ENCODE data around the gene ABCB1.

Gene ABCB1

DNA sequence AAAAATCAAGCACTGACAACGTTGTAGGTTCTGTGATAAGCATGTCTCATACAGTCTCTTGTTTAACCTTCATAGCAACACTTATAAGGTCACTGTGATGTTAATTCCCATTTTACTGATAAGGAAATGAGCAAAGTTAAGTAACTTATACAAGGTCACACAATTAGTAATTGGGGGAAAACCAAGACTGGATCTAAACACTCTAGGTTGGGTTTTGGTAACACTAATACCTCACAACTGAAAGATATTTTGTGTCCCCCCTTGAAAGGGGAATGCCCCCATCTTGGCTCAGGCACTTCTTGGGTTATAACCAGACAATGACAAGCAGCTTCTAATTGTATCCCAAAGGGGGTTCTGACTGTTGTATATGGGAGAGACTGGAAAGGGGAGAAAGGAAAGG, 89.2 kb downstream of the ABCB1 start:
- H3K9me3 ChIP-seq (ENCODE audit: severe bottlenecking): no peaks in the 10 kb centered on the region

DNA sequence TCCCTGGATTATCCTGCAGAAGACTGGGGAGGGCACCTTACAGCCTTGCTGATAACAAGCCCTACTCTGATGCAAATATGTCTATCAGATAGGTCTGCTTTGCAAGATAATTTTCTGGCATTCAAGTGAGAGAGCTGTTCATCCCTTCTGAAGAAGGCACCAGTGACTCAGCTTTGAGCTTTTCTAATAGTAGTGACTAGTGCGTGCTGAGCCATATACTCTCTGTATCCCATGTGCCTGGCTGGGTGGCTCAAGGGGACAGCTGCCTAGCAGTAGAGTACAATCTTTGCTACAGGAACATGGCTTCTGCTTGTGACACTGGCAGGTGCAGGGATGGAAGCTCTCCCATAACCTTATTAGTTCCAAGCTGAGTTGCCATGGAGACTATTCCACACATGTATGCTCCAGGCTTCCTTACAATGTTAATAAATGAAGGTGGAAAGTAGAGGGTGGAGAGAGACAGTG, 90.2 kb downstream of the ABCB1 start:
- H3K27me3 ChIP-seq (ENCODE audit: insufficient read depth, low read depth, severe bottlenecking): no peaks in the 10 kb centered on the region
- DNase-seq: peak; percentile 12
- TF ChIP-seq, protein P1, sequence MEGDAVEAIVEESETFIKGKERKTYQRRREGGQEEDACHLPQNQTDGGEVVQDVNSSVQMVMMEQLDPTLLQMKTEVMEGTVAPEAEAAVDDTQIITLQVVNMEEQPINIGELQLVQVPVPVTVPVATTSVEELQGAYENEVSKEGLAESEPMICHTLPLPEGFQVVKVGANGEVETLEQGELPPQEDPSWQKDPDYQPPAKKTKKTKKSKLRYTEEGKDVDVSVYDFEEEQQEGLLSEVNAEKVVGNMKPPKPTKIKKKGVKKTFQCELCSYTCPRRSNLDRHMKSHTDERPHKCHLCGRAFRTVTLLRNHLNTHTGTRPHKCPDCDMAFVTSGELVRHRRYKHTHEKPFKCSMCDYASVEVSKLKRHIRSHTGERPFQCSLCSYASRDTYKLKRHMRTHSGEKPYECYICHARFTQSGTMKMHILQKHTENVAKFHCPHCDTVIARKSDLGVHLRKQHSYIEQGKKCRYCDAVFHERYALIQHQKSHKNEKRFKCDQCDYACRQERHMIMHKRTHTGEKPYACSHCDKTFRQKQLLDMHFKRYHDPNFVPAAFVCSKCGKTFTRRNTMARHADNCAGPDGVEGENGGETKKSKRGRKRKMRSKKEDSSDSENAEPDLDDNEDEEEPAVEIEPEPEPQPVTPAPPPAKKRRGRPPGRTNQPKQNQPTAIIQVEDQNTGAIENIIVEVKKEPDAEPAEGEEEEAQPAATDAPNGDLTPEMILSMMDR (IDR thresholded peaks at IDR 0.05; ENCODE audit: low read depth, low read length): no peak
- no peaks in the 10 kb centered on the region for H3K9me3 ChIP-seq (ENCODE audit: severe bottlenecking)
- H3K4me3 ChIP-seq (ENCODE audit: low read depth, low read length): no peak overlapping the region
- no peak overlapping the region for H3K27ac ChIP-seq
- no peaks in the 10 kb centered on the region for H3K36me3 ChIP-seq

More for the DNA sequence above, 89.2 kb downstream of the ABCB1 start:
- TF ChIP-seq, protein P1 (IDR thresholded peaks at IDR 0.05; ENCODE audit: low read depth, low read length): no peak
- Histone ChIP-seq H3K27ac (no peak overlapping the region), H3K4me3 (ENCODE audit: low read depth, low read length) (no peak overlapping the region), H3K27me3 (ENCODE audit: insufficient read depth, low read depth, severe bottlenecking) (no peaks in the 10 kb centered on the region), H3K36me3 (no peaks in the 10 kb centered on the region)
- no peak for DNase-seq

GRCh38 chr7:87507446-87507845, 93.2 kb downstream of the ABCB1 start:
- H3K4me3 ChIP-seq (ENCODE audit: low read depth, low read length): no peak overlapping the region
- peak overlapping the region; percentile 37 for H3K27ac ChIP-seq
- TF ChIP-seq, protein P1 (IDR thresholded peaks at IDR 0.05; ENCODE audit: low read depth, low read length): peak; percentile 53
- peak; percentile 47 for DNase-seq
- no peaks in the 10 kb centered on the region for H3K27me3 ChIP-seq (ENCODE audit: insufficient read depth, low read depth, severe bottlenecking)
- H3K9me3 ChIP-seq (ENCODE audit: severe bottlenecking): no peaks in the 10 kb centered on the region
- no peaks in the 10 kb centered on the region for H3K36me3 ChIP-seq

- Histone ChIP-seq H3K27me3 (ENCODE audit: insufficient read depth, low read depth, severe bottlenecking) (no peaks in the 10 kb centered on the region), H3K27ac (peak overlapping the region; percentile 33), H3K9me3 (ENCODE audit: severe bottlenecking) (no peaks in the 10 kb centered on the region), H3K36me3 (no peaks in the 10 kb centered on the region), H3K4me3 (ENCODE audit: low read depth, low read length) (no peak overlapping the region)
- TF ChIP-seq, protein P1 (IDR thresholded peaks at IDR 0.05; ENCODE audit: low read depth, low read length): no peak
- peak; percentile 61 for DNase-seq
Measured at GRCh38 chr7:87506246-87507180, 94.2 kb downstream of the ABCB1 start.

- TF ChIP-seq, protein P1 (IDR thresholded peaks at IDR 0.05; ENCODE audit: low read depth, low read length): no peak
- Histone ChIP-seq H3K27ac (peak overlapping the region; percentile 33), H3K9me3 (ENCODE audit: severe bottlenecking) (no peaks in the 10 kb centered on the region), H3K36me3 (no peaks in the 10 kb centered on the region), H3K4me3 (ENCODE audit: low read depth, low read length) (no peak overlapping the region), H3K27me3 (ENCODE audit: insufficient read depth, low read depth, severe bottlenecking) (no peaks in the 10 kb centered on the region)
- no peak for DNase-seq
Measured at GRCh38 chr7:87505557-87506245, 95.0 kb downstream of the ABCB1 start.

Measured in WERI-Rb-1 (cell line).